GM18511 (cell line): ENCODE data around the gene ZNF133.

ENCODE experiments used
- ATAC-seq: cut with Tn5 transposase; IDR thresholded peaks from one replicate; pipeline ENCODE4 v1.9.1; 2021; ENCODE audit warnings: mild to moderate bottlenecking, moderate library complexity; ENCODE audit not compliant: unreplicated experiment

The ZNF133 gene

DNA sequence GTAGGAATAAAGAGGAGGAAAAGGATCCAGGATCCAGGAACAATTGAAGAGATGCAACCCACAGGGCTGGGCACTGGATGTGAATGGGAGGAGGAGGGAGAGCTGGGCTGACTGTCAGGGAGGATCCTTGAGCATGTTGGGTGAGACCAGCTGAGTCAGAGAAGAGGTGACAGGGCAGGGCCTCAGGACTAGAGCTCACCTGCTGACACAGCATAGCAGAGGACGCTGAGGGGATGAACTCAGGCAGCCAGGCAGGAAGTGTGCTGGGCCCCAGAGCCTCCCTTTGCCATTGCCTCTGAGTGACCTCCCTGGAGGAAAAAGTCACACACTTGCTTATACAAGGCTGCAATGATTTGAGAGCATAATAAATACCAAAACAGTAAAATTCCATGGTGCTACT, 72.3 kb downstream of the ZNF133 start:
- ATAC-seq: no peak

DNA sequence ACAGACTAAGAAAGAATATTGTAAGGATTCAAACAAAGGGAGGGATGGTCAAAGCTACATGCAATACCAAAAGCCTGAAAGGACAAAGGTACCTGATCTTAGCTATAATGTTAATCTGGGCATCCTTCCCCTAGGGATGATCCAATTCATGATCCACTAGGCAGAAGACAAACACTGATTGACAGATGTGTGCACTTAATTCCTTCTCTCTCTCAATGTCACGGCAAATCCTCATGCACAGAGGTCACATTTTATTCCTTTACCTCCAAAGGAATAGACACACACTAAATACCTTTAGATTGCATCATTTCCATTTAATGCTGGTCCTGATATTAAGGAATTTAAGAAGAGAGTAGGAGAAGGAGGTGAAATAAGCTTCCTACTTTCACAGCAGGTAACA, 73.4 kb downstream of the ZNF133 start:
- ATAC-seq: no peak

GRCh38 chr20:18362916-18363315, 74.6 kb downstream of the ZNF133 start:
- no peak for ATAC-seq

GRCh38 chr20:18363708-18364107, 75.4 kb downstream of the ZNF133 start:
- ATAC-seq: no peak

- ATAC-seq: no peak
Observed at GRCh38 chr20:18364768-18365167, 76.4 kb downstream of the ZNF133 start.
